GM12873 (cell line): ENCODE data around the gene DMKN.

Source experiments
- TF ChIP-seq, protein P1 (sequence below): IDR thresholded peaks from 2 replicates; pipeline ENCODE4 v1.5.1; 2012; ENCODE audit warnings: low read depth, mild to moderate bottlenecking, moderate library complexity, low read length, control low read depth; ENCODE audit not compliant: insufficient read depth; ENCODE audit errors: missing control alignments

Gene DMKN

GRCh38 chr19:35546532-35546931, 33.1 kb upstream of the DMKN start:
- TF ChIP-seq, protein P1, sequence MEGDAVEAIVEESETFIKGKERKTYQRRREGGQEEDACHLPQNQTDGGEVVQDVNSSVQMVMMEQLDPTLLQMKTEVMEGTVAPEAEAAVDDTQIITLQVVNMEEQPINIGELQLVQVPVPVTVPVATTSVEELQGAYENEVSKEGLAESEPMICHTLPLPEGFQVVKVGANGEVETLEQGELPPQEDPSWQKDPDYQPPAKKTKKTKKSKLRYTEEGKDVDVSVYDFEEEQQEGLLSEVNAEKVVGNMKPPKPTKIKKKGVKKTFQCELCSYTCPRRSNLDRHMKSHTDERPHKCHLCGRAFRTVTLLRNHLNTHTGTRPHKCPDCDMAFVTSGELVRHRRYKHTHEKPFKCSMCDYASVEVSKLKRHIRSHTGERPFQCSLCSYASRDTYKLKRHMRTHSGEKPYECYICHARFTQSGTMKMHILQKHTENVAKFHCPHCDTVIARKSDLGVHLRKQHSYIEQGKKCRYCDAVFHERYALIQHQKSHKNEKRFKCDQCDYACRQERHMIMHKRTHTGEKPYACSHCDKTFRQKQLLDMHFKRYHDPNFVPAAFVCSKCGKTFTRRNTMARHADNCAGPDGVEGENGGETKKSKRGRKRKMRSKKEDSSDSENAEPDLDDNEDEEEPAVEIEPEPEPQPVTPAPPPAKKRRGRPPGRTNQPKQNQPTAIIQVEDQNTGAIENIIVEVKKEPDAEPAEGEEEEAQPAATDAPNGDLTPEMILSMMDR: no peak

GRCh38 chr19:35545855-35546381, 32.5 kb upstream of the DMKN start:
- TF ChIP-seq, protein P1: no peak

DNA sequence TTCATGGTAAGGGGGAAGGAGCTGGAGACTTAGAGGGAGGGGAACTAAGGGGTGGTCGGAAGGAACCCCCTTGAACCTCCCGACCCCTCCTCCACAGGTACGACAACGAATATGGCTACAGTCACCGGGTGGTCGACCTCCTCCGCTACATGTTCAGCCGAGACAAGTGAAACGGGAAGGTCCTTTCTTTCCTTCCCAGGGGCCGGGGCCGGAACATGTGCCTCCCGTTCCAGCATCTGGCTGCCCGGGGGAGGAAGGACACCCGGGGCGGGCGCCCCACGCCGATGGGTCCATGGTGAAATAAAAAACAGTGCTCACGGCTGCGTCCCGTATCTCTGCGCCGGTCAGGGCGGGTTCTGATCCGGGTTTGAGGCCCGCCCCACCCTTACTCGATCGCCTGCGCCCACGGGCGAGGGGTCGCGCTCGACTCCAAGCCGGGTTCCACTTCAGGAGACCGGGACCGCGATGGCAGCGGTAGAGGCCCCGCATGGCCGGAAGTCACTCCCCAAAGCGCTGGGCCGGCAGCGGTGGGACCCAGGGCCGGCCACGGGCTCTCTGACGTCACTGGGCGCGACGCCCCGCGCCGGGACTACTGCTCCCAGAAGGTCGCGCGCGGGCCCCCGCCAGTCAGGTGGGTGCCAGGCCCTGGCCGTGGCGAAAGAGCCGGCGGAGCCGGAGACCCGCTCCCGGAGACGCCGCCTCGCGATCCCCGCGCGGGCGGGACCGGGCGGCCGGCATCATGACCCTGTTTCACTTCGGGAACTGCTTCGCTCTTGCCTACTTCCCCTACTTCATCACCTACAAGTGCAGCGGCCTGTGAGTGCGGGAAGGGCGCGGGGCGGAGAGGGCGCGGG, 31.8 kb upstream of the DMKN start, which contains the start of gene TMEM147:
Gene TMEM147 (plus strand): TSS at position 626 of the 854 bp plus-strand sequence. CDS start 114 bp downstream, at position 740.
- TF ChIP-seq, protein P1: no peak

- TF ChIP-seq, protein P1: no peak
Measured at GRCh38 chr19:35544110-35544802, 30.8 kb upstream of the DMKN start.

DNA sequence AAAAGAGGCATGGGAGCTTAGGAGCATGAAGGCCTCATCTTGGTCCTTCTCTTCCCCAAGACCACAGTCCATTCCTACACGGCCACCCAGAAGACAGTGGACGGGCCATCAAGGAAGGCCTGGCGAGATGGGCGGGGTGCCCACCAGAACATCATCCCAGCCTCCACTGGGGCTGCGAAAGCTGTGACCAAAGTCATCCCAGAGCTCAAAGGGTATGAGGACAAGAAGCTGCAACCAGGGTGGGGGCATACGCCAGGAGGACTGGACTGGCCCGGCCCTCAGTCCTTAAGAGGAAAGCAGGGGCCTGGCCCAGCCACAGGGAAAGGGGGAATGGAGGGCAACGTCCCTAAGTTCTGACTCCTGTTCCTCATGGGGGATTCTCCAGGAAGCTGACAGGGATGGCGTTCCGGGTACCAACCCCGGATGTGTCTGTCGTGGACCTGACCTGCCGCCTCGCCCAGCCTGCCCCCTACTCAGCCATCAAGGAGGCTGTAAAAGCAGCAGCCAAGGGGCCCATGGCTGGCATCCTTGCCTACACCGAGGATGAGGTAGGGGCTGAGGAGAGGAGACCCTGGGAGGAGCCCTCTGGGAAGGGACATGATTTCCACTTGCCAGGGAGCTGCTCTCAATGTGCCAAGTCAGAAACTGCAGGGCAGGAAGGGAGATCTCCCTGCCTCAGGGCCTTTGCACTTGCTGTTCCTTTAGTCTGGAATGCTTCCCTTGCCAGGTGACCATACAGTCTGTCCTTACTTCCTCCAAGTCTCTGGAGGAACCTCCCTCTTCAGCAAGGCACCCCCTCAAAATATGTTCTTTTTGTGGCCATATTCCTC, 30.0 kb upstream of the DMKN start:
- TF ChIP-seq, protein P1: no peak

- TF ChIP-seq, protein P1: no peak
Measured at GRCh38 chr19:35542209-35542608, 28.8 kb upstream of the DMKN start.
